GM19455 (cell line): ENCODE data around the gene ITPKA.

Source experiments
- ATAC-seq: cut with Tn5 transposase; IDR thresholded peaks from one replicate; pipeline ENCODE4 v1.9.1; 2021; ENCODE audit not compliant: unreplicated experiment

Gene ITPKA

GRCh38 chr15:41507820-41508290 is 14.2 kb downstream of the ITPKA start:
- no peak for ATAC-seq

- ATAC-seq = no peak
Measured at GRCh38 chr15:41510728-41511127, 17.1 kb downstream of the ITPKA start.

DNA sequence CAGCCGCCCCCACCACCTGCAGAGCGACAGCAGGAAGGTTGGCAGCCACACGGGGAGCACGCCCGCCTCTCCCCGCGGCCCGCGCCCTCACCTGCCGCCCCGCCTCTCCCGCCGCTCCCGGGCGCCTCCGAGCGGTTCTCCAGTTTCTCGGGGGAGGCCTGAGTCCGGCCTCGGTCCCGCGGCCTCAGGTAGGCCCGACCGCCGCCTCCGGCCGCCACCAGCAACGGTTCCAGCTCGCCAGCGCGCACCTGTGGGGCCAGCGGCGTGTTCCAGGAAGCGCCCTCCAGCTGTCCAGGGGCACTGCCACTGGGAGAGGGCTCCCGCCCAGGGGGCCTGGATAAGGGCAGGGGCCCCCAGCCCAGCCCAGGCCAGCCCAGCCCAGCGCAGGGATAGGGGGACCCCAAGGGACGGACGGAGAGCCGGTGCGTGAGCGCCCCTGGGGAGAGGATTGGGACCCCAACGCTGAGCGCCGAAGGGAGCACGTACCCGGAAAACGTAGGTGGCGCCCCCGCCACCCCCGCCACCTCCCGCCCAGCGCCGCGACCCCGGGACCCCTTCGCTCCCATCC is 17.7 kb downstream of the ITPKA start:
- ATAC-seq = no peak

DNA sequence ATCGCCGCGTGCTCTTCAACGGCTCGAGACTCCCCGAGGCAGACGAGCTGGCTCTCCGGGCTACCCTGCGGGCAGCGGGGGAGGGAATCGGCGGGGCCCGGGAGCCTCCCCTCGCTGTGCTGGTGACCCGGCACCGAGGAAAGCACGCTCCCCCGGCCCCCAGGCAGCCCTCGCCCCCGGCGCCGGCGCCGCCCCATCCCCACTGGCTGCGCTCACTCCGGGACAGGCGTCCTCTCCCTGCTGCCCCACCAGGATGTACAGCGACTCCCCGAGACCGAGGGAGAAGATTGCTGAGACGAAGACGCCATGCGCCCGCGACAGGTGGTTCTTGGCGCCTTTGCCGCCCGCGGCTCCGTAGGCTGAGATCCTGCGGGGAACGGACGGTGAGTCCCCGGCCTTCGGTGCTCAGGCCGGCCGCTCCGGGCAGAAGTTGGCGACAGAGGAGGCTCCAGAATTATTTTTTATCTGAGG is 18.3 kb downstream of the ITPKA start:
- ATAC-seq = no peak

DNA sequence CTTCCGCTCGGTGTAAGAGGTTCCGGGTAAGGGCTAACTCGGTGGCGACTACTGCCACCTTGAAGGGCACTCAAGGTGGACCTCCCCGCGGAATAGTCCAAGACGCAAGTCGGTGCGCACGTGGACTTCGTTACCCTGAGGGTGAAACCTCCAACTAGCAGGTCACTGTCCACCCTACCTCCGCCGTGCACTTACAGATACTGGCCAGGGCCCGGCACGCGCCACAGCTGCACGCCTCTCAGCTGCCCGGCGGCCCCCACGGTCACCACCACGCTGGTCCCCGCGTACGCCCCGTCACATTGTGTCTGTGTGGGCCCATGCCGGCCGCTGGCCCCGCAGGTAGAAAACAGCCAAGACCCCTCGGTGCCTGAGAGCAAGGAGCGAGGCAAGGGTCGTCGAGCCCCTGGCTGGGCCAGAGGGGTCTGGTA is 18.9 kb downstream of the ITPKA start:
- no peak for ATAC-seq

GRCh38 chr15:41512940-41513505 is 19.3 kb downstream of the ITPKA start:
- ATAC-seq = no peak

GRCh38 chr15:41513506-41514227 is 20.0 kb downstream of the ITPKA start, which contains the start of gene LTK:
TSS of gene LTK (minus strand) at chr15:41513827. CDS start at chr15:41513709, 118 bp downstream.
- no peak for ATAC-seq

- ATAC-seq = no peak
Measured at GRCh38 chr15:41517895-41518449, 24.3 kb downstream of the ITPKA start.

GRCh38 chr15:41520636-41521035 is 27.0 kb downstream of the ITPKA start:
- no peak for ATAC-seq

DNA sequence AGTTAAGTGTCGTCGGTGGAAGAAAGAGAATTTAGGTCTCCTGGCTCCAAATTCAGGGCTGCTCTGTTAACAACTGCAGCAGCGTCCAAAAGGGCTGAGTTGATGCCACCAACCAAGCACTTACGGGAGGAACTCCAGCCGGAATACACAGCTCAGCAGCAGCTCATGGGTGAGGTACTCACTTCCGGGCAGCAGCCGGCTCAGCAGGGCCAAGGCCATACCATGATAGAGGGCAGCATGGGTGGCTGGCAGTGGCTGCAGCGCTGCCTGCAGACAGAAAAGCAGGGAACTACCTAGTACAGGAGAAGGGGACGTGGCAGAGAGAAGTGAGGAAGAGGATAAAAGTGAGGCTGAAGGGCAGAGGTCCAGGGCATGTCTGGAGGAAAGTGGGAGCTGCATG is 27.9 kb downstream of the ITPKA start:
- ATAC-seq = no peak

DNA sequence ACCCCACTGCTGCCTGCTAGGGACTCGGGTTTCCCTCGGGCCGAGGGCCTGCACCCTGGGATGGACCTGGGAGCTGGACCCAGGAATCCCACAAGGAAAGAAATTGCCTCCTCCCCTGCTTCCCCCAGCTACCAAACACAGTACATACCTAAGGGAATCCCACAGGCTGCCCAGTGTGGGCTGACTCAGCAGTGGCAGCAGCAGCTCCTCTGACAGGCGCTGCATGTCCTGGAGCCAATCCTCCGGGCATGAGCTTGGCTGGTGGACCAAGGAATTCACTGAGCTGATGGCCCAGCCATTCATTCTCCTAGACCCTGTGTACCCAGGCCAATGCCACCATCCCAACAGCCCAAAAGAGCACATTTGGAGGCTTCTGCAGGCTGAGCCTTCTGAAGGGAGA is 29.4 kb downstream of the ITPKA start:
- ATAC-seq = no peak

DNA sequence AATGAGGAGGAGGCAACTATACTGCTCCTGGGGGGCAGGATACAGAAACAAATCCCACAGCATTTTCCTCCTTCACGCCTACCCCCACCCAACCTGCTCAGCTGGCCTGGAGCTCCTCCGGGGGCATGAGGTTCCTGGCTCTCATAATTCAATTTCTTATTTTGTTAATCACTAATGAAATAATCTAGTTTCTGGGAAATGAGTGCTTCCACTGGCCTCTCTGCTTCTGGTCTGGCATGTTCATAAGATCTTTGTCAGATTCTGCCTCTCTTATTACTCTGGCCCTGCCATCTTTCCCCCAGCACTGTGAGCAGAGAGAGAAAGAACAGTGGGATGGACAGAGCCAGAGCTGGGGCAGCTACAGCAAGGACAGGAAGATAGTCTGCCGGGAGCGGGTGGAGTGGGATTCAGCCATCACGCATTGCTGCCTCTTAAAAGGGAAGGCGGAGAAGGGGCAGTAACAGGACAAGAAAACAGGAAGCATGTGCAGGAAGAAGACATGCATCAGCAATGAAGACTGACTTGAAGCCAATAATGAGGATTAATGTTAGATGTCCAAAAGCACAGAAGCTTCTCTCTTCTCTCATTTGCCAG is 36.8 kb downstream of the ITPKA start:
- no peak for ATAC-seq

GRCh38 chr15:41535544-41535943 is 41.9 kb downstream of the ITPKA start:
- no peak for ATAC-seq

GRCh38 chr15:41536866-41537265 is 43.2 kb downstream of the ITPKA start:
- ATAC-seq = no peak

DNA sequence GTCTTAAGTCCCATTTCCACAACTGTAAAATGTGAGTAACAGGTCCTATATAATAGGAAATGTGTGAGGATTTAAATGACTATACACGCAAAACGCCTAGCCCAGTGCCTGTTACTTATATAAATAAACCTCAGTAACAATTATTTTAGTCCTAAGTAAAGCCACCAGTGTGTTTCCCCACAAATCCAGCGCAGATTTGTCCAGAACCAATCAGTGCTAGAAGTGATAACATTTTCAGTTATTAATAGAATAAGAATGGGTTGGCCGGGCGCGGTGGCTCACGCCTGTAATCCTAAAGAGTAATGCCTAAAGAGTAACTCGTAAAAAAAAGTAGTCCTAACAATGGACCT is 49.8 kb downstream of the ITPKA start:
- no peak for ATAC-seq

DNA sequence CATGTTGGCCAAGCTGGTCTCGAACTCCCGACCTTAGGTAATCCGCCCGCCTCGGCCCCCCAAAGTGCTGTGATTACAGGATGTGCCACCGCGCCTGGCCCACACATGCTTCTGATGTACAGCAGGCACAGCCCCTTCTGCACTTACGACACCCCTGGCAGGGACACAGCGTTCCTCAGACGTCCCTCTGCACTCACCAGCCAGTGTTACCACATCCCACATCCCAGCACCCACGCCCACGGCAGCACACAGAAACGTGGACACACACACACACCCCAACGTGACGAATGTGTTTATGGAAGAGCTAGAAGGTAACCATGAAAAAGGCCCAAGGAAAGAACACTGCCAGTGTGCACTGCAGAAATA is 51.0 kb downstream of the ITPKA start:
- ATAC-seq = no peak

DNA sequence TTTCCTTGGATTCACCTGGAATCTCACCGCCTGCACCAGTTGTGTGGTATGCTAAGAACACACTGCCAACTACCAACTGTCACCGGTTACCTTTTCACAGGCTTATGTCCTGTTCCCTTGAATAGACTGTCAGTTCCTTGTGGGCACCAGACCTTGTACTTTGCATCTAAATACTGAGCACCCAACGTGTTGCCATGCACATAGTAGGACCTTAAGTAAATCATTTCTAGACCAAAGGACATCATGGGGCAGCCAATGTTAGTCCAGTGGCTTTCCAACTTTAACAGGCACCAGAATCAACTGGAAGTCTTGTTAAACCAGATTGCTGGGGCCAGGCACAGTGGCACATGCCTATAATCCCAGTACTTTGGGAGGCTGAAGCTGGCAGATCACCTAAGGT is 51.5 kb downstream of the ITPKA start:
- ATAC-seq = no peak

DNA sequence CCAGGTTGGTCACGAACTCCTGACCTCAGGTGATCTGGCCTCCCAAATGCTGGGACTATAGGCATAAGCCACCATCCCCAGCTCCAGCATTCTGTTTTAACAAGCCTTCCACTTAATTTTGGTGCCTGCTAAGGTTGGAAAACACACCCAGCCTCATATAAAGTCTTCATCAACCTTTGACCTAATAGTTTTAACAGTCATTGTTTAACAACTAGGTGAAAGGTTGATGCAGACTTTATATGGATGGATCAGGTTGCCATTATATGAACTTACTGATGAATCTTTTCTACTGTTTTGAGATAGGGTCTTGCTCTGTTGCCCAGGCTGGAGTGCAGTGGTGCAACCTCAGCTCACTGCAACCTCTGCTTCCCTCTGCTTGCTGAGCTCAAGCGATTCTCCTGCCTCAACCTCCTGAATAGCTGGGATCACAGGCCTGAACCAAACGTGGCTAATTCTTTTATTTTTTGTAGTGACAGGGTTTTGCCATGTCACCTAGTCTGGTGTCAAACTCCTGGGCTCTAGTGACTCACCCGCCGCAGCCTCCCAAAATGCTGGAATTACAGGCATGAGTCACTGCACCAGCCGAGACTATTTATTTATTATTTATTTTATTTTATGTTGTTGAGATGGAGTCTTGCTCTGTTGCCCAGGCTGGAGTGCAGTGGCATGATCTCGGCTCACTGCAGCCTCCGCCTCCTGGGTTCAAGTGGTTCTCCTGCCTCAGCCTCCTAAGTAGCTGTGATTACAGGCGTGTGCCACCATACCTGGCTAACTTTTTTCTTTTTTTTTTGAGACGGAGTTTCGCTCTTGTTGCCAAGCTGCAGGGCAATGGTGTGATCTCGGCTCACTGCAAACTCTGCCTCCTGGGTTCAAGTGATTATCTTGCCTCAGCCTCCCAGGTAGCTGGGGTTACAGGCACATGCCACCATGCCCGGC is 53.4 kb downstream of the ITPKA start:
- ATAC-seq = no peak

GRCh38 chr15:41550066-41550775 is 56.5 kb downstream of the ITPKA start:
- ATAC-seq = no peak
